Measurements from ENCODE around the gene ACLY. TPM values are rescaled to one million over a fixed set of nuclear protein-coding genes. Genes with fewer than 3 reads are reported as not detected.

The ACLY gene
- total and polyA plus RNA-seq, 5 donors, result 23.0 to 50.8 (median 36.6) TPM

DNA sequence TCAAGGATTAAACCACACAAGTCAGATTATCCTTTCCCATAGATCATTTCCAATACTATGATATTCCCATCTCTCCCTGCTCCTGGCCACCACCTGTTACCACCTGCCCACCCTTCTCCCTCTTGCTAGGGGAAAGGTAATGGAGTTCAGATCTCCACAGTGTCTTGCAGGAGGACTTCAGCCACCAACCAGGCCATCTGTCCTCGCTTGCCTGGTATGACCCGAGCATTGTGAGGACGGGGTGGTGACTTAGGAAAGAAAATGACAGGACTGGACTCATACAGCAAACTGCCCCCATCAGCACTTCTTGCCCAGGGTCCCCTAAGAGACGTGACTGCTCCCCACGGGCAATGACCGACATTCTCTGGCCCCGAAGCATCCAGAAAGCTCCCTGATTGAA lies 95.2 kb downstream of the ACLY start:
- Histone ChIP-seq H3K27ac (ENCODE audit: low read length) (no peak overlapping the region), H3K4me3 (ENCODE audit: low read length) (no peak overlapping the region), H3K27me3 (ENCODE audit: control insufficient read depth, insufficient read depth) (no peaks in the 10 kb centered on the region), H3K9me3 (ENCODE audit: control insufficient read depth, low read length) (no peaks in the 10 kb centered on the region), H3K4me1 (ENCODE audit: control insufficient read depth, insufficient read depth, low read length) (no peaks in the 10 kb centered on the region)
- no peak for DNase-seq
- no peak for ATAC-seq
- intact Hi-C loops (cut with DNase I), result no loop called here
- WGBS, result 84% methylated on average over 7 of the region's 7 CpGs

DNA sequence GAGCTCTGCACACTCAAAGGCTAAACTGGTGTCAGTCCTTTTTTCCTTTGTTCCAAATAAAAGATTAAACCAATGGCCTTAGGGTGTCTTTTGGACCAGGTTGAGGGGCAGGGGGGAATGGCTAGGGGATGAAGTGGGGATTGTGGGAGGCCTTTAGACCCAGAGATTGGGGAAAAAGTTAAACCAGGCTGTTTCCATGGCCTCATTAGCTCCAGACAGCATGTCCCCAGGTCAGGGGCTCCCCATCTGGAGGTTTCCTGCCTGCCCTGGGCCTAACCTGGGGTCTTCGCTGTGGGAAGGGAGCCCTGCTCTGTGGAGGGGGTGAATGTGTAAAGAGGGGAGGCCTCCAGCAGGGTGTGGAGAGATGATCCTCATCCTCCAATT lies 95.6 kb downstream of the ACLY start:
- no peak overlapping the region for H3K4me3 ChIP-seq (ENCODE audit: low read length)
- no peak overlapping the region for H3K27ac ChIP-seq (ENCODE audit: low read length)
- ATAC-seq (no peak), DNase-seq (no peak)
- H3K27me3 ChIP-seq (ENCODE audit: control insufficient read depth, insufficient read depth), result no peaks in the 10 kb centered on the region
- no peaks in the 10 kb centered on the region for H3K9me3 ChIP-seq (ENCODE audit: control insufficient read depth, low read length)
- intact Hi-C loops (cut with DNase I), result no loop called here
- 97% methylated on average over 1 of the region's 1 CpG for WGBS
- H3K4me1 ChIP-seq (ENCODE audit: control insufficient read depth, insufficient read depth, low read length), result no peaks in the 10 kb centered on the region

DNA sequence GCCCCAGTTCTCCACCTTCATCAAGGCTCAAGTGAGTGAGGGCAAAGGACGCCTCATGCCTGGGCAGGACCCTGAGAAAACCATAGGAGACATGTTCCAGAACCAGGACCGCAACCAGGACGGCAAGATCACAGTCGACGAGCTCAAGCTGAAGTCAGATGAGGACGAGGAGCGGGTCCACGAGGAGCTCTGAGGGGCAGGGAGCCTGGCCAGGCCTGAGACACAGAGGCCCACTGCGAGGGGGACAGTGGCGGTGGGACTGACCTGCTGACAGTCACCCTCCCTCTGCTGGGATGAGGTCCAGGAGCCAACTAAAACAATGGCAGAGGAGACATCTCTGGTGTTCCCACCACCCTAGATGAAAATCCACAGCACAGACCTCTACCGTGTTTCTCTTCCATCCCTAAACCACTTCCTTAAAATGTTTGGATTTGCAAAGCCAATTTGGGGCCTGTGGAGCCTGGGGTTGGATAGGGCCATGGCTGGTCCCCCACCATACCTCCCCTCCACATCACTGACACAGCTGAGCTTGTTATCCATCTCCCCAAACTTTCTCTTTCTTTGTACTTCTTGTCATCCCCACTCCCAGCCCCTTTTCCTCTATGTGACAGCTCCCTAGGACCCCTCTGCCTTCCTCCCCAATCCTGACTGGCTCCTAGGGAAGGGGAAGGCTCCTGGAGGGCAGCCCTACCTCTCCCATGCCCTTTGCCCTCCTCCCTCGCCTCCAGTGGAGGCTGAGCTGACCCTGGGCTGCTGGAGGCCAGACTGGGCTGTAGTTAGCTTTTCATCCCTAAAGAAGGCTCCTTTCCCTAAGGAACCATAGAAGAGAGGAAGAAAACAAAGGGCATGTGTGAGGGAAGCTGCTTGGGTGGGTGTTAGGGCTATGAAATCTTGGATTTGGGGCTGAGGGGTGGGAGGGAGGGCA lies 96.3 kb downstream of the ACLY start:
- ATAC-seq (no peak), DNase-seq (no peak)
- WGBS, result 72% methylated on average over 12 of the region's 12 CpGs
- H3K4me1 ChIP-seq (ENCODE audit: control insufficient read depth, insufficient read depth, low read length), result no peaks in the 10 kb centered on the region
- H3K9me3 ChIP-seq (ENCODE audit: control insufficient read depth, low read length), result no peaks in the 10 kb centered on the region
- intact Hi-C loops (cut with DNase I), result no loop called here
- no peak overlapping the region for H3K4me3 ChIP-seq (ENCODE audit: low read length)
- no peak overlapping the region for H3K27ac ChIP-seq (ENCODE audit: low read length)
- H3K27me3 ChIP-seq (ENCODE audit: control insufficient read depth, insufficient read depth), result no peaks in the 10 kb centered on the region

DNA sequence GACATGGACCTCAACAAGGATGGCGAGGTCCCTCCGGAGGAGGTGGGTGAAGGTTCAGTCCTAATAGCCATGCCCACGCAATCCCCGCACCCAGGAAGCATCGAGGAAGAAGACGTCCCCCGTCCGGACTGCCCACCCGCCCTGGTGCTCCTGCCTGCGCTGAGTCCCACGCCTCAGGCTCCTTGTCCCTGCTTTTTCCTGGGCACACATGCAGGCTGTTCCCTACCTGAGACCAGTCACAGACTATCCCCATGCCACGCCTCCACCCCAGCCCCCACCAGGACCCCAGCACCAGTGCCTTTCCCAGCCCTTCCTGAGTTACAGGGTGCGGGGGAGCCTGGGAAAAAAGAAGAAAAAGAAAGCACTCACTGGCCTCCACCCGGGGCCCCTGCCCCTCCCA lies 97.0 kb downstream of the ACLY start:
- Histone ChIP-seq H3K9me3 (ENCODE audit: control insufficient read depth, low read length) (no peaks in the 10 kb centered on the region), H3K27ac (ENCODE audit: low read length) (no peak overlapping the region), H3K4me1 (ENCODE audit: control insufficient read depth, insufficient read depth, low read length) (no peaks in the 10 kb centered on the region), H3K4me3 (ENCODE audit: low read length) (no peak overlapping the region), H3K27me3 (ENCODE audit: control insufficient read depth, insufficient read depth) (no peaks in the 10 kb centered on the region)
- intact Hi-C loops (cut with DNase I), result no loop called here
- ATAC-seq (no peak), DNase-seq (no peak)
- 86% methylated on average over 14 of the region's 14 CpGs for WGBS

DNA sequence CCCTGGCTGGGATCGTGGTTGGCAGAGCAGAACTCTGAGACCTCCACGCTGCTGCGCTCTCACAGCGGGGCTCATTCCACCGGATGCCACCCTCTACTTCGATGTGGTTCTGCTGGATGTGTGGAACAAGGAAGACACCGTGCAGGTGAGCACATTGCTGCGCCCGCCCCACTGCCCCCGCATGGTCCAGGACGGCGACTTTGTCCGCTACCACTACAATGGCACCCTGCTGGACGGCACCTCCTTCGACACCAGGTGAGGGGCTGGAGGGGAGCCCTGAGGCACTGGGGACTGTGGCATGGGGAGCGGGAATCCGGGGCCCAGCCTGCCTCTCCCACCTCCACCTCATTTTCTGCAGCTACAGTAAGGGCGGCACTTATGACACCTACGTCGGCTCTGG lies 100.7 kb downstream of the ACLY start:
- 97% methylated on average over 20 of the region's 20 CpGs for WGBS
- Histone ChIP-seq H3K4me3 (ENCODE audit: low read length) (no peak overlapping the region), H3K9me3 (ENCODE audit: control insufficient read depth, low read length) (no peaks in the 10 kb centered on the region), H3K27me3 (ENCODE audit: control insufficient read depth, insufficient read depth) (no peaks in the 10 kb centered on the region), H3K27ac (ENCODE audit: low read length) (no peak overlapping the region), H3K4me1 (ENCODE audit: control insufficient read depth, insufficient read depth, low read length) (no peaks in the 10 kb centered on the region)
- ATAC-seq, result no peak
- DNase-seq, result no peak
- intact Hi-C loops (cut with DNase I), result no loop called here

Other genes with a start within 250 kb of the ACLY start
- 1,000 to 10,000 TPM in 2 of 4 donors, 100 to 1,000 TPM in 2; 959 to 1,186 (median 1,014) TPM for gene EIF1, start 230.1 kb downstream of the ACLY start, total RNA-seq
- gene EIF1, start 230.1 kb downstream of the ACLY start, polyA plus RNA-seq, result 983 TPM
- not detected for gene GAST, start 206.6 kb downstream of the ACLY start, total RNA-seq
- not detected for gene GAST, start 206.6 kb downstream of the ACLY start, polyA plus RNA-seq
- not detected for gene HAP1, start 184.3 kb downstream of the ACLY start, total RNA-seq
- gene HAP1, start 184.3 kb downstream of the ACLY start, polyA plus RNA-seq, result 0.05 TPM
- 100 to 1,000 TPM; 135 to 239 (median 187) TPM for gene JUP, start 132.2 kb downstream of the ACLY start, total RNA-seq
- gene JUP, start 132.2 kb downstream of the ACLY start, polyA plus RNA-seq, result 145 TPM
- gene P3H4, start 107.0 kb downstream of the ACLY start, total RNA-seq, result 10 to 100 TPM; 12.1 to 17.1 (median 13.9) TPM
- 9.8 TPM for gene P3H4, start 107.0 kb downstream of the ACLY start, polyA plus RNA-seq
- gene FKBP10, start 105.9 kb downstream of the ACLY start, total RNA-seq, result 10 to 100 TPM; 26.5 to 42.7 (median 38.8) TPM
- 24.8 TPM for gene FKBP10, start 105.9 kb downstream of the ACLY start, polyA plus RNA-seq
- gene NT5C3B, start 82.7 kb downstream of the ACLY start, total RNA-seq, result 10 to 100 TPM; 29.1 to 46.6 (median 32.1) TPM
- gene NT5C3B, start 82.7 kb downstream of the ACLY start, polyA plus RNA-seq, result 40.5 TPM
- under 1 TPM in 3 of 4 donors, not detected in 1; 0.26 to 0.33 (median 0.28) TPM for gene KLHL10, start 81.1 kb downstream of the ACLY start, total RNA-seq
- gene KLHL10, start 81.1 kb downstream of the ACLY start, polyA plus RNA-seq, result 0.09 TPM
- 1 to 10 TPM; 5.1 to 6.7 (median 5.5) TPM for gene KLHL11, start 53.5 kb downstream of the ACLY start, total RNA-seq
- gene KLHL11, start 53.5 kb downstream of the ACLY start, polyA plus RNA-seq, result 1.9 TPM
- 1 to 10 TPM in 2 of 4 donors, under 1 TPM in 2; 0.71 to 2.0 (median 1.2) TPM for gene ODAD4, start 11.7 kb upstream of the ACLY start, total RNA-seq
- gene ODAD4, start 11.7 kb upstream of the ACLY start, polyA plus RNA-seq, result 0.72 TPM
- 10 to 100 TPM; 37.1 to 41.1 (median 39.2) TPM for gene CNP, start 47.8 kb upstream of the ACLY start, total RNA-seq
- 32.1 TPM for gene CNP, start 47.8 kb upstream of the ACLY start, polyA plus RNA-seq
- 10 to 100 TPM; 56.2 to 81.5 (median 65.3) TPM for gene DNAJC7, start 98.5 kb upstream of the ACLY start, total RNA-seq
- gene DNAJC7, start 98.5 kb upstream of the ACLY start, polyA plus RNA-seq, result 60.7 TPM
- gene NKIRAS2, start 101.1 kb upstream of the ACLY start, total RNA-seq, result 10 to 100 TPM; 39.1 to 47.9 (median 40.4) TPM
- gene NKIRAS2, start 101.1 kb upstream of the ACLY start, polyA plus RNA-seq, result 53.9 TPM
- gene C17orf113, start 131.7 kb upstream of the ACLY start, total RNA-seq, result 1 to 10 TPM in 1 of 4 donors, under 1 TPM in 3; 0.60 to 1.2 (median 0.66) TPM
- gene C17orf113, start 131.7 kb upstream of the ACLY start, polyA plus RNA-seq, result 0.91 TPM
- under 1 TPM in 3 of 4 donors, not detected in 1; 0.29 to 0.42 (median 0.31) TPM for gene ZNF385C, start 179.5 kb upstream of the ACLY start, total RNA-seq
- 0.32 TPM for gene ZNF385C, start 179.5 kb upstream of the ACLY start, polyA plus RNA-seq
- 1 to 10 TPM; 5.4 to 8.0 (median 6.1) TPM for gene DHX58, start 193.8 kb upstream of the ACLY start, total RNA-seq
- gene DHX58, start 193.8 kb upstream of the ACLY start, polyA plus RNA-seq, result 7.2 TPM
- 10 to 100 TPM; 15.8 to 32.4 (median 23.3) TPM for gene KAT2A, start 202.4 kb upstream of the ACLY start, total RNA-seq
- gene KAT2A, start 202.4 kb upstream of the ACLY start, polyA plus RNA-seq, result 30.1 TPM
- gene HSPB9, start 203.9 kb upstream of the ACLY start, total RNA-seq, result under 1 TPM in 3 of 4 donors, not detected in 1; 0.20 to 0.21 (median 0.20) TPM
- 0.18 TPM for gene HSPB9, start 203.9 kb upstream of the ACLY start, polyA plus RNA-seq
- gene RAB5C, start 236.0 kb upstream of the ACLY start, total RNA-seq, result 10 to 100 TPM; 39.9 to 58.1 (median 53.8) TPM
- 55.0 TPM for gene RAB5C, start 236.0 kb upstream of the ACLY start, polyA plus RNA-seq